Keratinocyte (primary cell): ENCODE data around the gene CGREF1. TPM values are rescaled to one million over a fixed set of nuclear protein-coding genes. Genes with fewer than 3 reads are reported as not detected.

ENCODE experiments used
- DNase-seq: peaks from one replicate; pipeline ENCODE4 v3.0.0-alpha.2; 2011; ENCODE audit warnings: low read depth, missing footprints, low spot score
- FAIRE-seq: peaks from 2 replicates; lab custom pipeline; 2011; peaks lifted over from hg19 to GRCh38; lab: Jason Lieb, UNC
- H2AFZ ChIP-seq: 2 replicates; pipeline ENCODE4 v1.6.0; 2012; ENCODE audit warnings: low read length, control low read depth, inconsistent platforms; ENCODE audit not compliant: control insufficient read depth
- H3K27ac ChIP-seq: 2 replicates; pipeline ENCODE4 v1.5.1; 2011; ENCODE audit warnings: low read length; ENCODE audit not compliant: control insufficient read depth, insufficient read depth
- H3K27me3 ChIP-seq: 3 replicates; pipeline ENCODE4 v1.6.0; 2011; ENCODE audit warnings: low read length; ENCODE audit not compliant: control insufficient read depth, insufficient read depth; ENCODE audit errors: extremely low read depth
- H3K36me3 ChIP-seq, 2 experiments: 2 replicates in 1 of 2; 3 replicates in 1 of 2; pipeline ENCODE4 v1.5.1; 2011; ENCODE audit warnings: low read length in 2 of 2, mild to moderate bottlenecking in 1 of 2; ENCODE audit not compliant: control insufficient read depth in 2 of 2, insufficient read depth in 2 of 2; ENCODE audit errors: extremely low read depth in 1 of 2
- H3K4me1 ChIP-seq: 3 replicates; pipeline ENCODE4 v1.5.1; 2011; ENCODE audit warnings: low read length; ENCODE audit not compliant: control insufficient read depth, insufficient read depth; ENCODE audit errors: extremely low read depth
- H3K4me2 ChIP-seq: 3 replicates; pipeline ENCODE4 v1.6.0; 2011; ENCODE audit warnings: low read depth, low read length; ENCODE audit not compliant: control insufficient read depth, insufficient read depth; ENCODE audit errors: extremely low read depth
- H3K4me3 ChIP-seq, 3 experiments: fragments of 200-600 bp in 1 of 3; sonication (generic) in 1 of 3; 2 replicates in 2 of 3; 3 replicates in 1 of 3; pipeline ENCODE4 v1.5.1; 2011 to 2016; ENCODE audit warnings: low read length in 3 of 3, mild to moderate bottlenecking in 3 of 3, control low read depth in 2 of 3, inconsistent platforms in 1 of 3, low read depth in 1 of 3, mixed read lengths in 1 of 3, mixed run types in 1 of 3, moderate library complexity in 1 of 3; ENCODE audit not compliant: control insufficient read depth in 2 of 3, insufficient read depth in 2 of 3; ENCODE audit errors: extremely low read depth in 1 of 3
- H3K79me2 ChIP-seq: 2 replicates; pipeline ENCODE4 v1.6.0; 2012; ENCODE audit warnings: low read length; ENCODE audit not compliant: control insufficient read depth, insufficient read depth
- H3K9ac ChIP-seq: 3 replicates; pipeline ENCODE4 v1.6.0; 2011; ENCODE audit warnings: low read length; ENCODE audit not compliant: control insufficient read depth, insufficient read depth; ENCODE audit errors: extremely low read depth
- H3K9me1 ChIP-seq: 3 replicates; pipeline ENCODE4 v1.6.0; 2011; ENCODE audit warnings: low read length; ENCODE audit not compliant: control insufficient read depth, insufficient read depth; ENCODE audit errors: extremely low read depth
- H3K9me3 ChIP-seq: 2 replicates; pipeline ENCODE4 v1.5.1; 2012; ENCODE audit warnings: low read depth, low read length; ENCODE audit not compliant: control insufficient read depth
- H4K20me1 ChIP-seq: 3 replicates; pipeline ENCODE4 v1.6.0; 2011; ENCODE audit warnings: low read length; ENCODE audit not compliant: control insufficient read depth, insufficient read depth; ENCODE audit errors: extremely low read depth
- EZH2 ChIP-seq: IDR thresholded peaks from one replicate; pipeline ENCODE4 v1.6.1; 2012; ENCODE audit warnings: inconsistent platforms, mild to moderate bottlenecking, low read length, moderate library complexity
- dilution Hi-C: fragments of 300-500 bp; cut with MboI; formaldehyde crosslinking; loops from one replicate; pipeline ENCODE4 v1.7.0; 2020; ENCODE audit warnings: low sequenced_read_pairs; ENCODE audit not compliant: extremely low pct_ligation_motif_present
- polyA plus RNA-seq, 5 experiments: library from polyadenylated mRNA; depleted of rRNA in 3 of 5; stranded (reverse) in 3 of 5; stranded (forward) in 1 of 5; unstranded in 1 of 5; fragments of >200 nt; gene quantifications; 1 replicate in 1 of 5; 2 replicates in 3 of 5; 3 replicates in 1 of 5; pipeline versions ENCODE4 v1.2.1 to v1.2.3, GENCODE V29; 2011 to 2012; ENCODE audit warnings: missing spikeins in 2 of 5, low read depth in 1 of 5, low replicate concordance in 1 of 5
- TF ChIP-seq, protein P1 (sequence below), 3 experiments: IDR thresholded peaks in 1 of 3; conservative IDR thresholded peaks in 1 of 3; optimal IDR thresholded peaks in 1 of 3; 2 replicates in 2 of 3; 3 replicates in 1 of 3; pipeline versions ENCODE3 to v1.5.1; 2011; ENCODE audit warnings: low read length in 3 of 3, mild to moderate bottlenecking in 3 of 3, moderate library complexity in 2 of 3, control low read depth in 1 of 3, inconsistent platforms in 1 of 3; ENCODE audit not compliant: insufficient read depth in 2 of 3; ENCODE audit errors: extremely low read depth in 1 of 3

The CGREF1 gene
- polyA plus RNA-seq, 1 donor (not counting 4 experiments of a cell fraction or from before 2014, with no cell fraction given): 1.3 TPM

DNA sequence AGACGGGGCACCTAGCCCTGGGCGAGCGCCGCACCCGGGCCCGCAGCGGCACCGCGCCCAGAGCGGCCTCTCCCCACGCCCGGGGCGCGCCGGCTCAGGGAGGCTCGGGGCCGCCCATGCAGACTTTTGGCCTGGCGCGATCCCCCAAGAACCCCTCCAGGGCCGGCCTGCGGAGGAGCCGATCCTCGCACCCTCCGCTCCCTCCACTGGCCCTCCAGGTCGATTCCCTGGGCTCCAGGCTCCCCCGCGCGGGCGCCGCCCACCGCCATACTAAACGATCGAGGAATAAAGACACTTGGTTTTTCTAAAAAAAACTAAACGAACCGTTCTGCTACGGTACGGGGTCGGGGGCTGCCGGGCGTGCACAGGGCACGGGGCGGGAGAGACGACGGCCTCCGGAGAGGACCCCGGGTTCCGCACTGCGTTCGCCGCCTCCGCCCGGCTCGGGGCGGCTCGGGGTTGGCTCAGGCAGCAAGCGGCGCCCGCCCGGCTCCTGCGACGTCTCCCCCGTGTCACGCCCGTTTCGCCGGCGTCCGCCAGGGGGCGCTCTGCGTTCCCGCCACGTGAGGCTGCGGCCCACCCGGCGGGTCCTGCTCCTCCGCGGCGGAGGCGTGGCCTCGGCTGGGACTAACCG is 32.7 kb downstream of the CGREF1 start:
- no peaks in the 10 kb centered on the region for H3K27me3 ChIP-seq
- no peaks in the 10 kb centered on the region for H3K9me3 ChIP-seq
- peak overlapping the region; percentile 51 for H2AFZ ChIP-seq
- H3K9ac ChIP-seq: peak overlapping the region; percentile 73
- no peaks in the 10 kb centered on the region for H3K79me2 ChIP-seq
- H3K4me3 ChIP-seq: peak overlapping the region; percentile 55 to 85 (median 69)
- no peaks in the 10 kb centered on the region for H3K9me1 ChIP-seq
- no peaks in the 10 kb centered on the region for H4K20me1 ChIP-seq
- H3K4me2 ChIP-seq: peak overlapping the region; percentile 79
- dilution Hi-C loops: no loop called here
- FAIRE-seq (no peak), DNase-seq (peak; percentile 41)
- no peak for TF ChIP-seq EZH2
- TF ChIP-seq, protein P1, sequence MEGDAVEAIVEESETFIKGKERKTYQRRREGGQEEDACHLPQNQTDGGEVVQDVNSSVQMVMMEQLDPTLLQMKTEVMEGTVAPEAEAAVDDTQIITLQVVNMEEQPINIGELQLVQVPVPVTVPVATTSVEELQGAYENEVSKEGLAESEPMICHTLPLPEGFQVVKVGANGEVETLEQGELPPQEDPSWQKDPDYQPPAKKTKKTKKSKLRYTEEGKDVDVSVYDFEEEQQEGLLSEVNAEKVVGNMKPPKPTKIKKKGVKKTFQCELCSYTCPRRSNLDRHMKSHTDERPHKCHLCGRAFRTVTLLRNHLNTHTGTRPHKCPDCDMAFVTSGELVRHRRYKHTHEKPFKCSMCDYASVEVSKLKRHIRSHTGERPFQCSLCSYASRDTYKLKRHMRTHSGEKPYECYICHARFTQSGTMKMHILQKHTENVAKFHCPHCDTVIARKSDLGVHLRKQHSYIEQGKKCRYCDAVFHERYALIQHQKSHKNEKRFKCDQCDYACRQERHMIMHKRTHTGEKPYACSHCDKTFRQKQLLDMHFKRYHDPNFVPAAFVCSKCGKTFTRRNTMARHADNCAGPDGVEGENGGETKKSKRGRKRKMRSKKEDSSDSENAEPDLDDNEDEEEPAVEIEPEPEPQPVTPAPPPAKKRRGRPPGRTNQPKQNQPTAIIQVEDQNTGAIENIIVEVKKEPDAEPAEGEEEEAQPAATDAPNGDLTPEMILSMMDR (optimal IDR thresholded peaks at IDR 0.05 in 1 of 3, IDR thresholded peaks at IDR 0.05 in 1 of 3, conservative IDR thresholded peaks at IDR 0.05 in 1 of 3; ENCODE audit: extremely low read depth in 1 of 3, insufficient read depth in 2 of 3, low read length in 3 of 3): peak; percentile 41 to 92 (median 78)
- H3K36me3 ChIP-seq: no peaks in the 10 kb centered on the region
- H3K27ac ChIP-seq: peak overlapping the region; percentile 43
- peaks cover 17% of the 10 kb centered on the region for H3K4me1 ChIP-seq

DNA sequence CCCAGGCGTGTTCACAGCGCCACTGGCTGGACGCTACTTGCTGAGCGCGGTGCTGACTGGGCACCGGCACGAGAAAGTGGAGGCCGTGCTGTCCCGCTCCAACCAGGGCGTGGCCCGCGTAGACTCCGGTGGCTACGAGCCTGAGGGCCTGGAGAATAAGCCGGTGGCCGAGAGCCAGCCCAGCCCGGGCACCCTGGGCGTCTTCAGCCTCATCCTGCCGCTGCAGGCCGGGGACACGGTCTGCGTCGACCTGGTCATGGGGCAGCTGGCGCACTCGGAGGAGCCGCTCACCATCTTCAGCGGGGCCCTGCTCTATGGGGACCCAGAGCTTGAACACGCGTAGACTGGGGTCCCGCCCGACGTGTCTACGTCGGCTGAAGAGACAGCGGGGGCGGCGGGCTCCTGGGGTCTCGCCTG is 33.2 kb downstream of the CGREF1 start:
- H3K9me3 ChIP-seq: no peaks in the 10 kb centered on the region
- dilution Hi-C loops: no loop called here
- peak overlapping the region; percentile 79 for H3K4me2 ChIP-seq
- FAIRE-seq: no peak
- H3K27me3 ChIP-seq: no peaks in the 10 kb centered on the region
- no peaks in the 10 kb centered on the region for H3K79me2 ChIP-seq
- H3K9ac ChIP-seq: peak overlapping the region; percentile 73
- no peaks in the 10 kb centered on the region for H3K9me1 ChIP-seq
- H2AFZ ChIP-seq: peak overlapping the region; percentile 65
- H3K27ac ChIP-seq: peak overlapping the region; percentile 2
- TF ChIP-seq, protein P1 (optimal IDR thresholded peaks at IDR 0.05 in 1 of 3, IDR thresholded peaks at IDR 0.05 in 1 of 3, conservative IDR thresholded peaks at IDR 0.05 in 1 of 3; ENCODE audit: extremely low read depth in 1 of 3, insufficient read depth in 2 of 3, low read length in 3 of 3): peak in 1 of 3 experiments; percentile 80
- TF ChIP-seq EZH2: no peak
- peak; percentile 35 for DNase-seq
- H3K4me3 ChIP-seq: peak overlapping the region; percentile 55 to 85 (median 69)
- no peaks in the 10 kb centered on the region for H4K20me1 ChIP-seq
- H3K4me1 ChIP-seq: peaks cover 18% of the 10 kb centered on the region
- no peaks in the 10 kb centered on the region for H3K36me3 ChIP-seq
